ENCODE results near the gene ZNF598. TPM values are rescaled to one million over a fixed set of nuclear protein-coding genes. Genes with fewer than 3 reads are reported as not detected.
"Not testable (repeated sequence)": the region's sequence is repeated elsewhere in the genome, so short reads cannot be mapped to it uniquely, and the experiment has no call there.

ZNF598 gene
- total RNA-seq, 4 donors from 2014 or later = 37.0 to 83.1 (median 49.2) TPM

DNA sequence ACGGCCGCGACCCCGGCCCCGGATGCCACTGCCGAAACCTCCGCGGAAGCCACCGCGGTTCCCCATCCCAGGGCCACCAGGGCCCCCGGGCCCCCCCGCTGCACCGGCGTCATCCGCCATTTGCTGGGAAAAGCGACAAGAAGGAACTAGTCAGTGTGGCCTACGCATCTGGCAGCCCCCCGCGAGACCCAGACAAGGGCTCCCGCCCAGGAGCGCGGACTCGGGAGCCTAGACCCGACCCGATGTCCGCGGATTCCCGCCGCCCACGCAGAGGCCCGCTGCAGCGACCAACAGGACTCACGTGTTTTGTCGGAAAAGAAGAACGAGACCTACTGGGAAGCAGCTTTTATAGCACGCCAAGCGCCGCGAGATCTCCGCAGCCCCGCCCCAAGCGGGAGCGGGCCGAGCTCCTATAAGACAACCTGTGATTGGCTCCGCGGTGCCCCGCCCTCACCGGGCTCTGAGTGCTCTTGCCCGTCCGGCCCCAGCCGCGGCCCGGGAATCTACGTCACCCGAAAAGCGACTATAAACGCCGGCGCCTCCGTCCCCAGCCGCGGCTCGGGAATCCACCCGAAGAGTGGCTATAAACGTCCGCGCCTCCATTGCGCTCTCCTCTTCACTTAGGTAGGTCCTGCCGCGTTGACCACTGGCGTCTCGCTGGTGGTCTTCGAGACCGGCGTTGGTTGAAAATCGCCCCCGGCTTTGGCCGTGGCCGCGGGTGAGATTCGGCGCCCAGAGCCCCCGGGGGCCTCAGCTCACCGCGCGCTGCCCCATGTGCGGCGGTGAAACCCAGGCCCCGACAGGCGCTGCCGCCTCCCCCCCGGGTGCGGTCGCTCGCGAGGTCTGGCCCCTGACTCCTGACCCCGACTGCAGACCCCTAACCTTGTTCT is 44.9 kb downstream of the ZNF598 start, which contains the start of gene RPS2:
RPS2 (minus strand) TSS at position 321 of the 890 bp plus-strand sequence; CDS start at position 120, 201 bp downstream.
- WGBS, 2 donors = 0% methylated on average over 4 to 46 of the region's 97 CpGs
- Histone ChIP-seq H3K27me3 (no peaks in the 10 kb centered on the region), H3K4me3 (peak within 1 kb of the TSS; percentile 74 to 93 (median 81)), H3K9me3 (no peaks in the 10 kb centered on the region), H3K36me3 (peaks cover 7 to 26% (median 16%) of the 10 kb centered on the region in 3 donors), H3K27ac (peak within 1 kb of the TSS; percentile 78 to 99 (median 94)), H3K4me1 (peaks cover 0 to 47% (median 33%) of the 10 kb centered on the region in 4 donors)
- peak; percentile 98 to 99 for DNase-seq (ENCODE audit: low spot score in 2 of 2)
- TF ChIP-seq POLR2A (IDR thresholded peaks at IDR 0.05) = peak; percentile 85 to 95
- TF ChIP-seq EP300 (IDR thresholded peaks at IDR 0.05) = peak; percentile 80 to 100
- TF ChIP-seq CTCF (IDR thresholded peaks at IDR 0.05) = peak in 2 of 5 experiments; percentile 33 to 55

DNA sequence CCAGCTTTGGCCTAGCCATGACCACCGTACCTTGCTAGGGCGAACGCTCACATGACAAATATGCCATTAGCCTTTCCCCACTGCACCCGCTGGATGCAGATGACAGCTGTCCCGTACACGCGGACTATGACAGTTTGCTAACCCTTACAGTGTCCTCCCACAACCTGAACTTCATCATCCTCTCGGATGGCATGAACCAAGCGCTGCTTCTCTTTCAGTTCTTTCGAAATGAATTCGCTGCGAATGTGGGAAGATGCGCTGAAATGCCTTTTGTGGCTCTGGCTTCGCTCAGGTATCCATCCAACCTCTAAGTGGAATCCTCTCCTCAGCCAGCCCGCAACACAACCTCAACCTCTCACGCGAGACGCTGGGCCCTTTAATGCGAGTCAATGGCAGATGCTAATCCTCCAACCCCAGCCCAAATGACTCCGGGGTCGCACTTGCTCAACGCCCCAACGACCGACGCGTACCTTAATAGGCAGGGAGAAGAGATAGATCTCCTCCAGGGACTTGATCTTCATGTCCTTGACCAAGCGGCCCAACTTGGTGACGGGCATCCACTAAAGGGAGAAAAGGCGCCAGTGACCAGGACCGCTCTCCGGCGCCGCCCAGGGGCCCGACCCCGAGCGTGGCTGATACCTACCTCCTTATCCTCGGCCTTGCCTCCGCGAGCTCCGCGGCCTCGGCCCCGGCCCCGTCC is 45.7 kb downstream of the ZNF598 start:
- no peaks in the 10 kb centered on the region for H3K9me3 ChIP-seq
- 10 to 13% methylated on average over 28 to 43 of the region's 44 CpGs for WGBS, 2 donors
- no peaks in the 10 kb centered on the region for H3K27me3 ChIP-seq
- H3K27ac ChIP-seq = peak overlapping the region; percentile 77 to 96 (median 86)
- H3K4me3 ChIP-seq = peak overlapping the region; percentile 34 to 87 (median 74)
- H3K4me1 ChIP-seq = peaks cover 0 to 51% (median 34%) of the 10 kb centered on the region in 4 donors
- TF ChIP-seq CTCF (IDR thresholded peaks at IDR 0.05) (peak in 1 of 5 experiments; percentile 16), EP300 (IDR thresholded peaks at IDR 0.05) (no peak)
- no peak for DNase-seq (ENCODE audit: low spot score in 2 of 2)
- peaks cover 7 to 26% (median 16%) of the 10 kb centered on the region in 3 donors for H3K36me3 ChIP-seq

DNA sequence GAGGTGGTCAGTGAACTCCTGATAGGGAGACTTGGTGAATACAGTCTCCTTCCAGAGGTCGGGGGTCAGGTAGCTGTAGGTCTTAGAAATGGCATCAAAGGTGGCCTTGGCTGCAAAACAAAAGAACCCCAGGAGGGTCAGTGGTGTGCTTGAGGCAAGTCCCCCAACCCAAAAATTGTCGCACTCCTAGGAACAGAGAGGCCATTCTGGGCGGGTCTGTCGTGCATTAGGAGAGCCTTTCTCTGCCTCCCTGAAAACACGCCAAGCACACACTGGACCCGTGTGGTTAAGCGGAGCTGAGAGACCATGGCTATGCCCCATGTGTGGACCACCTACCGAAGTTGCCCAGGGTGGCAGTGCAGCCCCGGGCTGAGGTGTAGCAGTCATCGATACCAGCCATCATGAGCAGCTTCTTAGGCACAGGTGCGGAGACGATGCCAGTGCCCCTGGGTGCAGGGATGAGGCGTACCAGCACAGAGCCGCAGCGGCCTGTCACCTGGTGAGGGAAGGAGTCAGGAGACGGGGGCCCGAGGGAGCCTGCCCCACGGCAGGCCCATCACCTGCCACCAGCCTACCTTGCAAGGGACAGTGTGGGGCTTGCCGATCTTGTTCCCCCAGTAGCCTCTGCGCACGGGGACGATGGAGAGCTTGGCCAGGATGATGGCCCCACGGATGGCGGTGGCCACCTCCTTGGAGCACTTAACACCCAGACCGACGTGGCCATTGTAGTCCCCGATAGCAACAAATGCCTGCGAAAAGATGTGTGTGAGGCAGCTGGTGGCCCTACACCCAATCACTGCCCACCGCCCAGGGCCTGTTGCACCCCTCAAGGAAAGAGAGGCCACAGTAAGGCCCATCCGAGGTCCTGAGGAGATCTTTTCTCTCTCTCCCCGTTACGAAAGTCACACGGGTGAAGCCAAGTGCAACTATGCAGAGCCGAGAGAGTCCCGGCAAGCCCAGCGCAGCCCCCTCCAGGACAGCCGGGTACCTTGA is 47.2 kb downstream of the ZNF598 start:
- DNase-seq (ENCODE audit: low spot score in 2 of 2); H3K4me3 ChIP-seq; H3K9me3 ChIP-seq; H3K27me3 ChIP-seq; H3K27ac ChIP-seq: not testable (repeated sequence)
- Histone ChIP-seq H3K36me3 (peaks cover 7 to 26% (median 16%) of the 10 kb centered on the region in 3 donors), H3K4me1 (peaks cover 0 to 54% (median 36%) of the 10 kb centered on the region in 4 donors)
- 85 to 88% methylated on average over 30 to 37 of the region's 37 CpGs for WGBS, 2 donors

GRCh38 chr16:1961651-1962067 is 48.0 kb downstream of the ZNF598 start:
- WGBS, 2 donors = 63 to 75% methylated on average over 6 of the region's 6 CpGs
- H3K4me3 ChIP-seq = no peak overlapping the region
- no peak overlapping the region for H3K27ac ChIP-seq
- no peak for TF ChIP-seq CTCF (IDR thresholded peaks at IDR 0.05)
- TF ChIP-seq POLR2A (IDR thresholded peaks at IDR 0.05) = no peak
- no peak for TF ChIP-seq EP300 (IDR thresholded peaks at IDR 0.05)
- no peak for DNase-seq (ENCODE audit: low spot score in 2 of 2)
- H3K4me1 ChIP-seq = peaks cover 0 to 54% (median 36%) of the 10 kb centered on the region in 4 donors
- no peaks in the 10 kb centered on the region for H3K9me3 ChIP-seq
- H3K27me3 ChIP-seq = no peaks in the 10 kb centered on the region
- H3K36me3 ChIP-seq = peaks cover 7 to 26% (median 16%) of the 10 kb centered on the region in 3 donors
